ACC112 (cell line): ENCODE measurements around the gene USB1.

ENCODE experiments used
- H2AFZ ChIP-seq: fragments of 200-600 bp; sonication (generic); one replicate; pipeline ENCODE4 v1.6.0; 2017; ENCODE audit warnings: antibody characterized with exemption, low read length; ENCODE audit not compliant: unreplicated experiment
- H3K27ac ChIP-seq: fragments of 200-600 bp; sonication (generic); 2 replicates; pipeline ENCODE4 v1.5.1; 2014; ENCODE audit warnings: low read depth, mild to moderate bottlenecking, antibody characterized with exemption, low read length, moderate library complexity
- H3K27me3 ChIP-seq: fragments of 200-600 bp; sonication (generic); 2 replicates; pipeline ENCODE4 v1.6.1; 2014; ENCODE audit warnings: mild to moderate bottlenecking, antibody characterized with exemption, low read length, moderate library complexity, mixed read lengths; ENCODE audit not compliant: insufficient read depth
- H3K36me3 ChIP-seq: fragments of 200-600 bp; sonication (generic); 2 replicates; pipeline ENCODE4 v1.6.1; 2016; ENCODE audit warnings: mild to moderate bottlenecking, antibody characterized with exemption, low read length, moderate library complexity, mixed read lengths; ENCODE audit not compliant: insufficient read depth
- H3K4me1 ChIP-seq: fragments of 200-600 bp; sonication (generic); one replicate; pipeline ENCODE4 v1.6.1; 2016; ENCODE audit warnings: low read length, mixed read lengths; ENCODE audit not compliant: insufficient read depth, unreplicated experiment, control insufficient read depth
- H3K4me3 ChIP-seq: fragments of 200-600 bp; sonication (generic); 2 replicates; pipeline ENCODE4 v1.5.1; 2014; ENCODE audit warnings: mild to moderate bottlenecking, low read depth, low read length
- H3K79me2 ChIP-seq: fragments of 200-600 bp; sonication (generic); one replicate; pipeline ENCODE4 v1.6.0; 2016; ENCODE audit warnings: low read length; ENCODE audit not compliant: control insufficient read depth, unreplicated experiment, insufficient read depth

USB1 gene

DNA sequence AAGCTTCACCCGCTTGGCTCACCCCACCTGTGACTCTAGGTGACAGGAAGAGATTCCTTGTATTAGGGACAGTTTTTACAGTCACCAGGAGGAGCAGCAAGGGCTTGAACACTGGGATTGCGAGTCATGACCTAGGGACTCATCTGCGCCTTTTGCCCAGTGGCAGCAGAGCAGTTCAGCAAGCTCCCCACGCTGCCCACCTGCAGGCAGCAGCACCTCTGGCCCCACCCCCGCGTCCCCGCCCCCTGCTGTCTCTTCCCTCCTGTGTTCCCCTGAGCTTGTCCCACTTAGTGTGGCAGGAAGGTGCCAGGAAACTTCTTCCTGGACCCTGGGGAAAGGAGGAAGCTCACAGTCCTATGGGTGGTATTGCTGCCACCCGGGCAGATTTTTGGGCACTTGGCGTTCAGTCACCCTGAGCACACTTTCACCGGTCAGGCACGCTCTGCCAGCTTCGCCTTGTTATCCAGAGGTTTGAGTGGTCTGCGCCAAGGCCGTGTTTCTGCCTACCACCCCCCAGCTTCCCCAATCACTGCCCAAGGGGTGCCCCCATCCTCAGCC lies 33.0 kb downstream of the USB1 start:
- Histone ChIP-seq H2AFZ (no peak overlapping the region), H3K27me3 (no peaks in the 10 kb centered on the region), H3K27ac (no peak overlapping the region), H3K36me3 (no peaks in the 10 kb centered on the region), H3K79me2 (no peaks in the 10 kb centered on the region), H3K4me3 (no peak overlapping the region), H3K4me1 (peaks cover 3% of the 10 kb centered on the region)

DNA sequence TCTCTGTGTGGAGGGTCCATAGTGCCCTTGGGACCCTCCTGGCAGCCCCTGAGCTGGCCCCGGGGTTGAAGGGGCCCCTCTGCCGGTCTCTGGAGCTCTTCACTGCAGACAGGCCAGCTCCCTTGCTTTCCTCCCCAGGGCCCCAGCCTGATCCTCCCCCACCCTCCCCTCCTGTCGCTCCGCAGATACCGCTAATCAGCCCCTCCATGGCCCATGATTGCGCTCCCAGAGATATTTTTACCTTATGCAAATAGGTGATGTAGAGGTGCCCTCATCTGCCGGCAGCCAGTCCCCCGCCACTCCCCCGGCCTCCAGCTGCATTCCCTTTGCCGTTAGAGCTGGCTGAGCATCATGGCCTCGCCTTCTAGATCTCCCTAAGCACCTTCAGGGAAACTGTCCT lies 33.6 kb downstream of the USB1 start:
- no peaks in the 10 kb centered on the region for H3K36me3 ChIP-seq
- H3K4me3 ChIP-seq: no peak overlapping the region
- peaks cover 3% of the 10 kb centered on the region for H3K4me1 ChIP-seq
- H2AFZ ChIP-seq: no peak overlapping the region
- no peaks in the 10 kb centered on the region for H3K79me2 ChIP-seq
- no peak overlapping the region for H3K27ac ChIP-seq
- no peaks in the 10 kb centered on the region for H3K27me3 ChIP-seq

DNA sequence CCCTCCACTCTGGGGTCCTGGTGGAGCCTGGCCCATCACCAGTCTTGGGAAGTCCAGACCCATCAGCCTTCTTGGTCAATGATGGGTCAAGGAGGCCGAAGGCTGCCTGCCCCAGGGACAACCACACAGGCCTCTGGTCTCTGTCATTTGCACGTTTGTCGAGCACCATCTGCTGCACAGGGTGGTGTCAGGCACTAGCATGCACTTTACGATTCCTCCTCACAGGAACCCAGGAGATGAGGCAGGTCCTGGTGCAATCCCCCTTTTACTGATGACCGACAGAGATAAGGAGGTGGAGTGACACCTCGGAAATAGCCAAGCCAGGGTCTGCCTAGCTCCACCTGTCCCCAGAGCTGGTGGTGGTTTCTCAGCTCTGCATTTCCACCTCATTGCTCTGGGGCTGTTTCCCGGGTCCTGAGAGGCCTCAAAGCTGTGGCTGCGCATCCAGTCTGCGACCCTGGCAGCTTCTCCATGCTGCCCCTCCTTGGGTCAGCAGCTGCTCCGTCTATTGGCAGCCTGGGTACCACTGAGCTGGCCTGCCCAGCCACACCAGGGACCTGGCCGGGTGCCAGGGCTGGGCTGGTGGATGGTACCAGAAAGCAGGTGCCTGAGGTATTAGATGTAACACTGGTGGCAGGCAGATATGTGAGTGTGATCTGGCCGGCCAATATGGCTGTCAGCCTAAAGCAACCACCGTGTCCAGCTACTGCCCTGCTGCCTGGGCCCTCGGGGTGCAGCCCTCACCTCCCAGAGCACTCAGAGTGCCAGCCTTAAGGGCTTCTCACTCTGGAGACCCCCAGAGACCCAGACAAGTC lies 34.4 kb downstream of the USB1 start:
- H3K36me3 ChIP-seq: no peaks in the 10 kb centered on the region
- peaks cover 3% of the 10 kb centered on the region for H3K4me1 ChIP-seq
- H3K79me2 ChIP-seq: no peaks in the 10 kb centered on the region
- no peaks in the 10 kb centered on the region for H3K27me3 ChIP-seq
- H3K4me3 ChIP-seq: no peak overlapping the region
- no peak overlapping the region for H3K27ac ChIP-seq
- H2AFZ ChIP-seq: no peak overlapping the region

DNA sequence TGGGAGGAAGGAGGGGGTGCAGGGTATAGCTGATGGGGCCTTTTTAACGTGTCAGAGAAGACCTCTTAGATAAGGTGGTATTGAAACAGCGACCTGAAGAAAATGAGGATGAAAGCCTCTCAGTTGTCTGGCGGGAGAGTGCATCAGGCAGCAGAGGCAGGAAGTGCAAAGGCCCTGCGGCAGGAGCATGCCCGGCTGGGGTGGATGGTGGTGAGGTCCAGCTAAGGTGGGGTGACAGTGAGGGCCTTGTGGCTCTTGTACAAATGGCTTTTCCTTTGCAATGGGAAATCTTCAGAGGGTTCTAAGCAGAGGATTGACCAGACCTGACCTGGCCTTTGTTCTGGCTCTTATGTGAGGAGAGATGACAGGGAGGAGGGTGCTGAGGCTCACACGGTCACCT lies 35.7 kb downstream of the USB1 start:
- Histone ChIP-seq H3K36me3 (no peaks in the 10 kb centered on the region), H3K27ac (no peak overlapping the region), H3K4me1 (no peaks in the 10 kb centered on the region), H3K79me2 (no peaks in the 10 kb centered on the region), H3K4me3 (no peak overlapping the region), H3K27me3 (no peaks in the 10 kb centered on the region), H2AFZ (no peak overlapping the region)

DNA sequence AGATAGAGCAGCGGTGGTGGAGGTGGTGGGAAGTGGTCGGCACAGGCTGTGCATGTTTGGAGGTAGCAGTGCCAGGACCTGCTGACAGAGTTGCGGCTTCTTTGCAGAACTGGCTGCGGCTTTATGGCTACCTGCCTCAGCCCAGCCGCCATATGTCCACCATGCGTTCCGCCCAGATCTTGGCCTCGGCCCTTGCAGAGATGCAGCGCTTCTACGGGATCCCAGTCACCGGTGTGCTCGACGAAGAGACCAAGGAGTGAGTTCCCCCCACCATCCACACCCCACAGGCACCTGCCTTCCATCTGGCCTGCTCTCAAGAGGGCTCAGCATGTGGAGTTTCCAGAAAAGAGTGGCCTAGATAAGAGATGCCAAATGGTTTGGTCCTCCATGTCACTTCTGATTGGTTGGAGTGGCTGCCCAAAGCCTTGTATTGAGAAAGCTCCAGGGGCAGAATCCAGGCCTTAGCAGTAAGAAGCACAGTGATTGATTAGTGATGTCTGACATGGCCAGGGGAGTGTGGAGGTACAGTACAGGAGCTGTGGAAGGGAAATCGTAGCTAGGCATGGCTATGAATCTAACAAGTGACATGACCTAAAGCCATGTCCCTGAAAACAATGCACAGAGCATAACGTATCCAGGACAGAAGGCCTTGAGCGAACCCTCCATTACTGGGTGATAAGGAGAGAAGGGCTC lies 36.3 kb downstream of the USB1 start:
- no peak overlapping the region for H2AFZ ChIP-seq
- H3K4me3 ChIP-seq: no peak overlapping the region
- H3K4me1 ChIP-seq: no peaks in the 10 kb centered on the region
- no peak overlapping the region for H3K27ac ChIP-seq
- no peaks in the 10 kb centered on the region for H3K27me3 ChIP-seq
- no peaks in the 10 kb centered on the region for H3K79me2 ChIP-seq
- H3K36me3 ChIP-seq: no peaks in the 10 kb centered on the region

DNA sequence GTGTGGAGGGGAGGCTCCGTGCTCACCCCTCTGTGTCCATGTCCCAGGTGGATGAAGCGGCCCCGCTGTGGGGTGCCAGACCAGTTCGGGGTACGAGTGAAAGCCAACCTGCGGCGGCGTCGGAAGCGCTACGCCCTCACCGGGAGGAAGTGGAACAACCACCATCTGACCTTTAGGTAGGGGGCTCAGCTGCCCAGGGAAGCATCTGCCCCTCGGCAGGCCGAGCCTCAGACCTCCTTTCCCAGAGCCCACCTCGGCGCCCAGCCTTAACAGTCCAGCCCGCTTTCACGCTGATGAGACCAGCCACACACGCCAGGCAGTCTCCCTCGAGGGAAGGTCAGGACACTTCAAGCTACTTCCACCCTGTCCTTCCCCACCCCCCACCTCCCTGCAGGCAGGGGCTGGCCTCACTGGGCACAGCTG lies 37.0 kb downstream of the USB1 start:
- Histone ChIP-seq H2AFZ (no peak overlapping the region), H3K36me3 (no peaks in the 10 kb centered on the region), H3K4me3 (no peak overlapping the region), H3K4me1 (no peaks in the 10 kb centered on the region), H3K27ac (no peak overlapping the region), H3K79me2 (no peaks in the 10 kb centered on the region), H3K27me3 (no peaks in the 10 kb centered on the region)

DNA sequence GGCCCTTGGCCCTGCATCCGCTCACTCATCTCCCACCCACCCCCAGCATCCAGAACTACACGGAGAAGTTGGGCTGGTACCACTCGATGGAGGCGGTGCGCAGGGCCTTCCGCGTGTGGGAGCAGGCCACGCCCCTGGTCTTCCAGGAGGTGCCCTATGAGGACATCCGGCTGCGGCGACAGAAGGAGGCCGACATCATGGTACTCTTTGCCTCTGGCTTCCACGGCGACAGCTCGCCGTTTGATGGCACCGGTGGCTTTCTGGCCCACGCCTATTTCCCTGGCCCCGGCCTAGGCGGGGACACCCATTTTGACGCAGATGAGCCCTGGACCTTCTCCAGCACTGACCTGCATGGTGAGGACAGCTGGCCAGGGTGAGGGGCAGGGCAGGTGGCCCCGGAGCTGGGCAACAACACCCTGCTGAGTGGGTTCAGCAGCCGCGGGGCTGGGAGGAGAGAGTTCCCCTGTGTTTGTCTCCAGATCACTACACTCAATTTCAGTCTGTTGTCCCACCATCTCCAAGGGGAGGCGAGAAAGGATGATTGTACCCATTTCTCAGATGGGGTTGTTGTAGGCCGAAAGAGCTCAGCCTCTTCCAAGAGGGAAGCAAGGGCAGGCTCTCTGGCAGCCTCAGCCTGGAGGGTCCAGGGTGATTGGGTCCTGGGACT lies 38.8 kb downstream of the USB1 start:
- Histone ChIP-seq H3K4me3 (no peak overlapping the region), H2AFZ (no peak overlapping the region), H3K27me3 (no peaks in the 10 kb centered on the region), H3K36me3 (no peaks in the 10 kb centered on the region), H3K4me1 (no peaks in the 10 kb centered on the region), H3K27ac (no peak overlapping the region), H3K79me2 (no peaks in the 10 kb centered on the region)

DNA sequence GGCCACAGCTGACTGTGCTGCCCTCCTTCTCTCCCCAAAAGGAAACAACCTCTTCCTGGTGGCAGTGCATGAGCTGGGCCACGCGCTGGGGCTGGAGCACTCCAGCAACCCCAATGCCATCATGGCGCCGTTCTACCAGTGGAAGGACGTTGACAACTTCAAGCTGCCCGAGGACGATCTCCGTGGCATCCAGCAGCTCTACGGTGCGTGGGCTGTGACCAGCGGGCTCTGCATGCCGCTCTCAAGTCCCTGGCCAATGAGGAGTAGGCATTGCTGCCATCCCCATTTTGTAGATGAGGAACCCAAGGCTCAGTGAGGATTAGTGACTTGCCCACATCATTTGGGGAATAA lies 39.3 kb downstream of the USB1 start:
- Histone ChIP-seq H3K4me1 (no peaks in the 10 kb centered on the region), H3K79me2 (no peaks in the 10 kb centered on the region), H3K36me3 (no peaks in the 10 kb centered on the region), H2AFZ (no peak overlapping the region), H3K27me3 (no peaks in the 10 kb centered on the region), H3K4me3 (no peak overlapping the region), H3K27ac (no peak overlapping the region)

DNA sequence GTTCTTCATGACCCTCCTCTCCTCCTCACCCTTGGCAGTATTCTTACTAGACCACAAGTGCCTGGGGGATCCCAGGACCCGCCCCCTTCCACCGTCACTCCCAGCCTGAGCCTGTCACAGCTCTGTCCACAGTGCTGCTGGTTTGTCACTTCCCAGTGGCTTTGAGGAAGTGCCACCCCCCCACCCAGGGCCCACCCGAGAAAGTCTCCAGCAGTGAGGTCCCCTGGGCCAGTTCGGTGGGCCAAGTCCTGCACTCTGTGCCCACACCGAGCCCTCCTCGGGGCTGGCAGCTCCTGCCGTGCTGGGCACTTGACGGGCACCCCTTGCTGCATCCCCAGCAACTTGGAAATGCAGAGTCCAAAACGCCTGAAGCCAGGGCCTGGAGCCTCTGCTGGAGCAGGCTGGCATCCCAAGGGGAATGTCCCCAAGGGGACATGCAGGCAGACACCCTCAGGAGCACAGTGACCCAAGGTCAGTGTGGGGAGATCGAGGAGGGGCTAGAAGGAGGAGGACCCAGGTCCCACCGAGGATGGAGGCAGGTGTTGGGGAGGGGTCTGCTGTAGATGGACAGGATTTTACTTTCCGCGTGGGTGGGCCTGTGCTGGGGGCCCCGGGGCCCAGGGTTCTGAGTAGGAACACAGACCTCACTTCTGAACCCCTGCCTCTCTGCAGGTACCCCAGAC lies 39.9 kb downstream of the USB1 start:
- H3K4me1 ChIP-seq: no peaks in the 10 kb centered on the region
- no peaks in the 10 kb centered on the region for H3K79me2 ChIP-seq
- H3K4me3 ChIP-seq: no peak overlapping the region
- no peak overlapping the region for H3K27ac ChIP-seq
- no peaks in the 10 kb centered on the region for H3K27me3 ChIP-seq
- H3K36me3 ChIP-seq: no peaks in the 10 kb centered on the region
- no peak overlapping the region for H2AFZ ChIP-seq

DNA sequence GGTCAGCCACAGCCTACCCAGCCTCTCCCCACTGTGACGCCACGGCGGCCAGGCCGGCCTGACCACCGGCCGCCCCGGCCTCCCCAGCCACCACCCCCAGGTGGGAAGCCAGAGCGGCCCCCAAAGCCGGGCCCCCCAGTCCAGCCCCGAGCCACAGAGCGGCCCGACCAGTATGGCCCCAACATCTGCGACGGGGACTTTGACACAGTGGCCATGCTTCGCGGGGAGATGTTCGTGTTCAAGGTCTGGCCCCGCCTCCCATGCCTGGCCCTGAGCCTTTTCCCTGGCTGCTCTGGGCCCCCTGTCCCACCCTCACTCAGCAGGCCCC lies 40.4 kb downstream of the USB1 start:
- Histone ChIP-seq H3K79me2 (no peaks in the 10 kb centered on the region), H3K4me1 (no peaks in the 10 kb centered on the region), H3K4me3 (no peak overlapping the region), H3K27me3 (no peaks in the 10 kb centered on the region), H2AFZ (no peak overlapping the region), H3K36me3 (no peaks in the 10 kb centered on the region), H3K27ac (no peak overlapping the region)
